Stimulated activated CD8-positive, alpha-beta memory T cell treated with anti-CD3 and anti-CD28 coated beads, Interleukin-15, amount 100 ng/mL, for 24 hours (primary cell): ENCODE results near the gene GPA33.
A peak's percentile ranks its signal among the peaks of the same experiment; 100 is the strongest.
"Not testable (repeated sequence)": the region's sequence is repeated elsewhere in the genome, so short reads cannot be mapped to it uniquely, and the experiment has no call there.

ENCODE experiments used
- DNase-seq: peaks from one replicate; pipeline ENCODE4 v3.0.0-alpha.2; 2020; ENCODE audit warnings: low read depth

GPA33 gene

DNA sequence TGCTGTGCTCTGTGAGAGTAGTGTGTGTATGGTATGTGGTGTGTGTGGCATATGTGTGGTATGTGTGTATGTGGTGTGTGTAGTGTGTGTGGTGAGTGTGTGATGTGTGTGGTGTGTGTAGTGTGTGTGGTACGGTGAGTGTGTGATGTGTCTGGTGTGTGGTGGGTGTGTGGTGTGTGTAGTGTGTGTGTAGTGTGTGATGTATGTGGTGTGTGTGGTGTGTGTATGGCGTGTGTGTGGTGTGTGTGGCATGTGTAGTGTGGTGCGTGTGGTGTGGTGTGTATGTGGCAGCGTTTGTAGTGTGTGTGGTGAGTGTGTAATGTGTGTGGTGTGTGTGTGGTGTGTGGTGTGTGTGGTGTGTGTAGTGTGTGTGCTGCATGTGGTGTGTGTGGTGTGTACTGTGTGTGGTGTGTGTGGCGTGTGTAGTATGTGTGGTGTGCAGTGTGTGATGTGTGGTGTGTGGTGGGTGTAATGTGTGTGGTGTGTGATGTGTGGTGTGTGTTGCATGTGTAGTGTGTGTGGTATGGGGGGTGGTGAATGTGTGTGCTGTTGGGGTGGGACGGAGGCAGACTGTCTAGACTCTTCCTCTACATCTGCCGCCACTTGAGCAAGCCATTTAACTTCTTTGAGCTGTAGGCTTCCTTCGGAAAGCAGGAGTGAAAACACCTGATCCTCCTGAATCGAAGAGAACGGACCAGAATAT is 33.5 kb downstream of the GPA33 start:
- no peak for DNase-seq

DNA sequence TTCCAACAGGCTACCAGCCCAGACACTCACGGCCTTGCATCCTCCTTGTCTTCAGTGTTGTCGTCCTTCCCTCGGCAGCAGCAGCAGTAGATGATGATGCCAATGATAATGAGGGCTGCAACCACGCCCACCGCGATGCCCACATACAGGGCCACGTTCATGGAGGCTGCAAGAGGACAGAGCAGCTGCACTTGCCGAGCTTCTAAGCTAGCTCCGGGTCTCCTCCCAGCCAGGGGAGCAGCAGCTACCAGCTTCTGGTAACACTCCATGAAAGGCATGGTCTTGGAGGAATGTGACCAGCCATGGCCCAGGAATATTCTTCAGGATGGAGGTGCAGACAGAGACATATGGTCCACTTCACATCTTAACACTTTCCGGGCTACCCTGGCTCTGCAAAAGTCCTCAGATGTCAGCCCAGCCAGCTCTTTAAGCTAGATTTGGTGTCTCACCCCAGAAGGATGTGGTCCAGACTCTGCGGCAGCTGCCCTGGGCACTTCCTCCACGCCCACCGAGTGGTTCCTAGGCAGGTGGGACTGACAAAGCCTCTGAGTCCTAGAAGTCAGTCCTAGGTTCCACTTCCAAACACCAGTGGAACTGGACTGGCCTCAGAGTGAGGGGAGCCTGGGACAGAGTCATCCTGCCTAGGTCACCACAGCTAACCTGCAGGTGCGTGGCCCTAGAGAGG is 35.1 kb downstream of the GPA33 start:
- no peak for DNase-seq

DNA sequence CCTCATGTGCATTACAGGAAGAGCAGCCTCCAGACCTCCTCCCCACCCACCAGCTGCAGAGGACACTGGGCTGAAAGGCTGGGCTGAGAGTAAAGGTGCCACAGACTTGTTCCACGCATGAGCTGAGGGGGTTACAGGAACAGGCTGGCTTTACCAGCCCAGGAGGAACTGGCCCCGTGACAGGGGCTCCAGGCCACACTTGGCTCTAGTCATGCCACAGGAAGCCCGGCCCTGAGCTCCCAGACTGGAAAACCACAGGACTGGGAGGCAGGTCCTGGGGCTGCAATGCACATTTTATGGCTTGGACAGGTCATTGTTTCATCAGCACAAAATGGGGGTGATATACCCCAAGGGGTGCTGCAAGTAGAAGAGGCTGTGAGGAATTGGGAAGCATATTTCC is 35.6 kb downstream of the GPA33 start:
- no peak for DNase-seq

DNA sequence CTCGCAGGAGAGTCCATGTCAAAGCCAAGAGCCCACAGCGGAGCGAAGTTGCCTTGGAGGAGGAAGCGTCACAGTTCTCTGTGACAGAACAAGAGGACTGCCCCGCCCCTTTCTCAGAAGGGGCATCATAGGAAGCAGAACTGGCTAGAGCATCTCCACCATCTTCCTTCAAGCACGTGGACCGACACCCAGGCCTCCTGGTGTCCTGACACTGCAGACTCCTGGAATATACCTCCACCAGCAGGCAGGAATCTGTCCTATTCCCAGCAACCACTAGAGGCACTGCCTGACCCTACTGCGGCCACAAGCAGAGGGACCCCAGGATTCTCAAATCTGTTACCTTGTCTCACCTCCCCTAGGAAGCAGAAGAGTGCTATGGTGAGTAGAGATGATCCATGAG is 37.8 kb downstream of the GPA33 start:
- DNase-seq, result no peak

DNA sequence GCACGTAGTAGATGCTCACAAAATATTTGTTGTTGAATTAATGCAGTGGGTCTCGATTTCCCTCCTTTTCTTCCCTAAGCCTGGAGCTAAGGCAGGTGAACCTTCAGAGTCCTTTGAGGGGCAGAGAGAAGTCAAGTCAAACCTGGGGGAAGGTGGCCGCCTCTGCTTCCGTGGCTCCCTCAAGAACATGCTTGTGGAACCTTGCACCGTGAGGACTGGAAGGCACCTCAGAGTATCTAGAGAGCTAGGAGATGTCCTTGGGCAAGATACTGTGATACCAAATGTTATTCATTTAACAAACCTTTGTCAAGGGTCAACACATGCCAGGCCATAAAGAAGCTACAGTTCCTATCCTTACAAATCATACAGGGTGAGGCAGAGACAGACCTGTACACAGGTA is 38.3 kb downstream of the GPA33 start:
- DNase-seq, result no peak

- DNase-seq, result peak; percentile 35
Measured at GRCh38 chr1:167043752-167044488, 46.3 kb downstream of the GPA33 start.

GRCh38 chr1:167033646-167034045 is 56.5 kb downstream of the GPA33 start:
- no peak for DNase-seq

DNA sequence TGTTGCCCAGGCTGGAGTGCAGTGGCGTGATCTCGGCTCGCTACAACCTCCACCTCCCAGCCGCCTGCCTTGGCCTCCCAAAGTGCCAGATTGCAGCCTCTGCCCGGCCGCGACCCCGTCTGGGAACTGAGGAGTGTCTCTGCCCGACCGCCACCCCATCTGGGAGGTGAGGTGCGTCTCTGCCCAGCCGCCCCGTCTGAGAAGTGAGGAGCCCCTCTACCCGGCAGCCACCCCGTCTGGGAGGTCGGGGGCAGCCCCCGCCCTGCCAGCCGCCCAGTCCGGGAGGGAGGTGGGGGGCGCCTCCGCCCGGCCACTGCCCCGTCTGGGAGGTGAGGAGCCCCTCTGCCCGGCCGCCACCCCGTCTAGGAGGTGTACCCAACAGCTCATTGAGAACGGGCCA is 60.6 kb downstream of the GPA33 start:
- not testable (repeated sequence) for DNase-seq

DNA sequence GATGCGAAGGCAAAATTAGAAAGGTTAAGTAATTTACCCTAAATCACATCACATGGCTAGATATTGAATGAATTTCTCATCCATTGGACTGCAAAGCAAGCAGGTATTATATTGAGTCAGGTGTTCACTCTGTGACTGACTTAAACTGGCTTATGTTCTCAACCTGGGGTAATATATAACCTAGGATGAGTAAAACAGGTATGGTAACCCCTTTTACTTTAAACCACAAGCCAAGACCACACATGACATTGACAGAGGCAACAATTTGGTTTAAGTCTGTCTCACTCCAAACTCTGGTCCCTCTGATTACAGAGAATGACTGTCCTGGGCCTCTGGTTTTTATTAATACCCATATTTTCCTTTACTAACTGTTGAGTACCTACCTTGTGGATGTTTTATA is 67.8 kb downstream of the GPA33 start:
- no peak for DNase-seq

- no peak for DNase-seq
Measured at GRCh38 chr1:167016100-167016750, 74.0 kb downstream of the GPA33 start.

- DNase-seq, result no peak
Measured at GRCh38 chr1:167013108-167013929, 76.9 kb downstream of the GPA33 start.

DNA sequence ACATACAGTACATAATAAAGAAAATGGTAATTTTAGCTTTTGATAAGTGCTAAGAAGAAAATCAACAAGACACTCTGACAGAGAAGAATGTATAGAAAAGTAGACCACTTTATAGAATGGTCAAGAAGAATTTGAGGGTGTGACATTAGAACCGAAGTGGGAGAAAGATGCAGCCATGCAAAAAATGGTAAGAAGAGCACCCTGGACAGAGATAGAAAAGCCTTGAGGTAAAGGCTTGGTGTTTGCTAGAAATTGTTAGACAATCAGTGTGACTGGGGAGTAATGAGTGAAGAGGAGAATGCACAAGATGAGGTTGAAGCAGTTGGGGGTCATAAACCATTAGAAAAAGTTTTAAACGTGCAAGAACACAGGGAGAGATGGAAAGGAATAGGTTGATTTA is 77.6 kb downstream of the GPA33 start:
- no peak for DNase-seq

- DNase-seq, result no peak
Measured at GRCh38 chr1:167011560-167012191, 78.5 kb downstream of the GPA33 start.

DNA sequence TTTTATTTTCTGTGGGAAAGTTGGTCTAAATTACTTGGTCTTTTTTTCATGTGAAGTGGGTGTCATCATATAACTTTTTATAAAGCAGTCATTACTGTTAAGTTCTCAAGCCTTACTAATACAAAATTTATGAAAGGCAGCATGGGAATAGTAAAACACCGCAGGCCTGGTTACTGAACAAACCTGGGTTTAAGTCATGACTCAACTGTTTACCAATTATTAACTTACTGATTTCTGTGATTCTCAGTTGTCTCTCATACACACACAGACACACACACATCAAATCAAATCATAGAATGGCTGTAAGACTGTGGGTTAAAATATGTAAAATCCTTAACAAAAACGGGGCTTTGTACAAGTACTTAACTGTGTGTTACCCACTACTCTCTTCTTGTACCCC is 86.5 kb downstream of the GPA33 start:
- DNase-seq, result no peak
